Activated T-helper 1 cell treated with anti-CD3 and anti-CD28 coated beads, Interleukin-12 subunit alpha, Interleukin-12 subunit beta, Interleukin-2, Interleukin-4 antibody, amounts not matched to agents 30 ng/mL and 10 ng/mL and 1 ng/mL, durations not matched to agents 14 hours and 24 hours and 36 hours (primary cell): ENCODE measurements around the gene SH3GL3. TPM values are rescaled to one million over a fixed set of nuclear protein-coding genes. Genes with fewer than 3 reads are reported as not detected.
A peak's percentile ranks its signal among the peaks of the same experiment; 100 is the strongest.

Experiments
- DNase-seq: peaks from one replicate; pipeline ENCODE4 v3.0.0; 2021; ENCODE audit warnings: low spot score
- H3K27ac Mint-ChIP-seq: one replicate; pipeline ENCODE4 v1.8.0; 2021; ENCODE audit warnings: mild to moderate bottlenecking, mixed read lengths
- H3K27me3 Mint-ChIP-seq: one replicate; pipeline ENCODE4 v1.8.0; 2022; ENCODE audit warnings: mild to moderate bottlenecking, moderate library complexity, mixed read lengths; ENCODE audit not compliant: insufficient read depth
- H3K36me3 Mint-ChIP-seq: one replicate; pipeline ENCODE4 v1.8.0; 2021; ENCODE audit warnings: low read depth, mixed read lengths
- H3K4me1 Mint-ChIP-seq: one replicate; pipeline ENCODE4 v1.8.0; 2021; ENCODE audit warnings: low read depth, mixed read lengths
- H3K4me3 Mint-ChIP-seq: one replicate; pipeline ENCODE4 v1.8.0; 2021; ENCODE audit warnings: mild to moderate bottlenecking, moderate library complexity, mixed read lengths
- H3K9me3 Mint-ChIP-seq: one replicate; pipeline ENCODE4 v1.8.0; 2021; ENCODE audit warnings: mixed read lengths
- intact Hi-C: fragments of 100-400 bp; cut with micrococcal nuclease; formaldehyde crosslinking; loops from one replicate; pipeline ENCODE4 v1.15.1; 2024
- total RNA-seq: library from RNA; stranded (reverse); gene quantifications from 2 replicates; pipeline ENCODE4 v1.2.3, GENCODE V29; 2022

The SH3GL3 gene, protein sequence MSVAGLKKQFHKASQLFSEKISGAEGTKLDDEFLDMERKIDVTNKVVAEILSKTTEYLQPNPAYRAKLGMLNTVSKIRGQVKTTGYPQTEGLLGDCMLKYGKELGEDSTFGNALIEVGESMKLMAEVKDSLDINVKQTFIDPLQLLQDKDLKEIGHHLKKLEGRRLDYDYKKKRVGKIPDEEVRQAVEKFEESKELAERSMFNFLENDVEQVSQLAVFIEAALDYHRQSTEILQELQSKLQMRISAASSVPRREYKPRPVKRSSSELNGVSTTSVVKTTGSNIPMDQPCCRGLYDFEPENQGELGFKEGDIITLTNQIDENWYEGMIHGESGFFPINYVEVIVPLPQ
- total RNA-seq: not detected in 2 replicates

DNA sequence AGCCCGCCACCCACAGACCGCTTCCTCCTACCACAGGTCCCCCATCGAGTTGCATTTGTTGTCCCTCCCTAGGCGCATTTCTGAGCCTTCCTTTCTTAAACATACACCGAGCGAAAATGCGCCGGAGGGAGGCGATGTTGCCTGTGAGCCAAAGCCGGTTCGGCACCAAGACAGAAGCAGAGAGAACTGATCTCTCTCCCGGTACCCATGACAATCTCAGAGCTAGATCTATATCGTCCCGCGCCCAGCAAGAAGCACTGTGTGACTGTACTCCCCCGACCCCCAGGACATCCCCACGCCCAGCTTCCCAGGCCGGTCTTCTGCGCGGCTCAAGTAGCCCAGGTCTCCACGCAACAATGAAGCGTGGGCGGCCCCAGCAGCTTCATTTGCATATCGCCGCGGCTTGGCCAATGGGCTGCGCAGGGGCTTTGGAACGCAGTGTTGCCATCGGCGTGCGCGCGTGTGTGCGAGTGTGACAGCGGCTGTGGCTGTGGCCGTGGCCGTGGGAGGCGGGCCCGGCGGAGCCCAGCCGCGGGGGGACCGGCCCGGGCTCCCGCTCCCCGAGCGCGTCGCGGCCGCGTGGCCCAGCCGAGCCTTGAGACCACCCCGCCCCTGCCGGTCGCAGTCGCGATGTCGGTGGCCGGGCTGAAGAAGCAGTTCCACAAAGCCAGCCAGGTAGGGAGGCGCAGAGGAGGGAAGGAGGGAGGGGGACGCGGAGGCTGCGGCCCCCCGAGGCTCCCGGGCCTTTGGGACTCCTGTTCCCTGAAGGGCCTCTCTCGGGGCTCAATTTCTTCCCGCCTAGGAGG is at the start of gene SH3GL3:
Gene SH3GL3, plus strand, starts transcription at position 438 of the 806 bp plus-strand sequence. Its CDS starts 193 bp downstream, at position 631.
- Mint-ChIP-seq H3K4me3 (peak within 1 kb of the TSS; percentile 77), H3K27ac (no peak within 1 kb of the TSS), H3K36me3 (peaks cover 2% of the 10 kb centered on the region), H3K4me1 (peaks cover 6% of the 10 kb centered on the region), H3K27me3 (peaks cover 37% of the 10 kb centered on the region), H3K9me3 (no peaks in the 10 kb centered on the region)
- intact Hi-C loops: no loop called here
- DNase-seq: peak; percentile 53

- no peaks in the 10 kb centered on the region for H3K4me1 Mint-ChIP-seq
- DNase-seq: no peak
- H3K4me3 Mint-ChIP-seq: no peak overlapping the region
- no peak overlapping the region for H3K27ac Mint-ChIP-seq
- H3K9me3 Mint-ChIP-seq: no peaks in the 10 kb centered on the region
- intact Hi-C loops: no loop called here
- peaks cover 7% of the 10 kb centered on the region for H3K27me3 Mint-ChIP-seq
- no peaks in the 10 kb centered on the region for H3K36me3 Mint-ChIP-seq
Measured at GRCh38 chr15:83398626-83399025, 48.5 kb upstream of the SH3GL3 start.

- no peaks in the 10 kb centered on the region for H3K9me3 Mint-ChIP-seq
Measured at GRCh38 chr15:83404121-83404520, 43.0 kb upstream of the SH3GL3 start.

DNA sequence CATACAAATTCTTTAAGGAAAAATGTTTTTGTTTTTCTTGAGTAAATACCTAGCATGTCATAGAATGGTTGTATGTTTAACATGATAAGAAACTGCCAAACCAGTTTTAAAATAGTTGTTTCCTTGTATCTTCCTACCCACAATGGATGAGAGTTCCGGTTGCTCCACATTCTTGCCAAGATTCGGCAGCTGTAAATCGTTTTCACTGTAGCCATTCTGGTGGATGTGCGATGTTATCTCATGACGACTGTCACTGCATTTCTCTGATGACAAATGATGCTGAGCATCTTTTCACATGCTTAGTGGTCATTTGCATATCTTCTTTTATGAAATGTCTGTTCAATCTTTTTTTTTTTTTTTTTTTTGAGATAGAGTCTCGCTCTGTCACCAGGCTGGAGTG is 36.6 kb upstream of the SH3GL3 start:
- DNase-seq: no peak
- intact Hi-C loops: no loop called here
- no peak overlapping the region for H3K27ac Mint-ChIP-seq
- H3K36me3 Mint-ChIP-seq: no peaks in the 10 kb centered on the region
- H3K4me1 Mint-ChIP-seq: no peaks in the 10 kb centered on the region
- no peaks in the 10 kb centered on the region for H3K9me3 Mint-ChIP-seq
- H3K4me3 Mint-ChIP-seq: no peak overlapping the region
- peaks cover 3% of the 10 kb centered on the region for H3K27me3 Mint-ChIP-seq

More at GRCh38 chr15:83404121-83404520, 43.0 kb upstream of the SH3GL3 start:
- intact Hi-C loops: no loop called here
- no peak for DNase-seq
- Mint-ChIP-seq H3K4me3 (no peak overlapping the region), H3K27me3 (no peaks in the 10 kb centered on the region), H3K27ac (no peak overlapping the region), H3K36me3 (no peaks in the 10 kb centered on the region), H3K4me1 (no peaks in the 10 kb centered on the region)

- H3K9me3 Mint-ChIP-seq: no peaks in the 10 kb centered on the region
- DNase-seq: no peak
- no peaks in the 10 kb centered on the region for H3K4me1 Mint-ChIP-seq
- intact Hi-C loops: no loop called here
- no peak overlapping the region for H3K4me3 Mint-ChIP-seq
- H3K27ac Mint-ChIP-seq: no peak overlapping the region
- H3K27me3 Mint-ChIP-seq: peaks cover 3% of the 10 kb centered on the region
- no peaks in the 10 kb centered on the region for H3K36me3 Mint-ChIP-seq
Measured at GRCh38 chr15:83413054-83413719, 34.0 kb upstream of the SH3GL3 start.

DNA sequence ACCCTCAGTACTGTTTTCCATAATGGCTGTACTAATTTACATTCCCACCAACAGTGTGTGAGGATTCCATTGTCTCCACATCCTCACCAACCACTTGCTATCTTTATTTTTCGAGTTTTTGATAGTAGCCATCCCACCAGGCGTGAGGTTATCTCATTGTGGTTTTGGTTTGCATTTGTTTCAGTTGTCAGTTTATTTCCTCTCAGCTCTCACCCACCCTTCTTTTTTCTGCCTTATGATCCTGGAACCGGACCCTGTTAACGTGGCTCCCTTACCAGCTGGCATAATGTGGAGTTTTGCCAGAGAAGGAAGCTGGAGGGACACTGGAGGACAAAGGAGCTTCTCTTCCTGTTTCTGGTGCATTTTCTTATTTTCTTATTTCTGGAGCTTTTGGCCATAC is 25.1 kb upstream of the SH3GL3 start:
- no peak overlapping the region for H3K27ac Mint-ChIP-seq
- no peaks in the 10 kb centered on the region for H3K9me3 Mint-ChIP-seq
- no peaks in the 10 kb centered on the region for H3K36me3 Mint-ChIP-seq
- no peaks in the 10 kb centered on the region for H3K4me1 Mint-ChIP-seq
- H3K4me3 Mint-ChIP-seq: no peak overlapping the region
- no peak for DNase-seq
- intact Hi-C loops: no loop called here
- peaks cover 6% of the 10 kb centered on the region for H3K27me3 Mint-ChIP-seq

- Mint-ChIP-seq H3K27ac (no peak overlapping the region), H3K4me1 (no peaks in the 10 kb centered on the region), H3K36me3 (no peaks in the 10 kb centered on the region), H3K9me3 (no peaks in the 10 kb centered on the region), H3K4me3 (no peak overlapping the region), H3K27me3 (peaks cover 6% of the 10 kb centered on the region)
- intact Hi-C loops: no loop called here
- DNase-seq: no peak
Measured at GRCh38 chr15:83422541-83422940, 24.6 kb upstream of the SH3GL3 start.

DNA sequence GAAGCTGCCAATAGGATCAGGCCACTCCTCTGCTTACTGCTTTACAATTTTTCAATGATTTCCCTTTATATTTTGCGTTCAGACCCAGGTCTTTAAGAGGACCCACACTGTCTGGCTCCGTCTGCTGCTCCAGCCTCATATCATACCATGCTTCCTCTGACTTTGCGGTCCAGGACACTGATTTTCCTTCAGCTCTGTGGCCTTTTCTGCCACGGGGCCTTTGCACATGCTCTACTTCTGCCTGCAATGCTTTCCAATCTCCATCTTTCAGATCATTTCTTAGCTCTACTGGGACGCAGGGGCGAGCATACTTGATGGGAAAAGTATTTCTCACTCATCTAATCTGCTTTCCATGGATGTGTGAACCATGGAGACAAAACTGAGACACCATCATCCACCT is 23.0 kb upstream of the SH3GL3 start:
- Mint-ChIP-seq H3K9me3 (peaks cover 4% of the 10 kb centered on the region), H3K27ac (no peak overlapping the region), H3K4me3 (no peak overlapping the region), H3K27me3 (peaks cover 6% of the 10 kb centered on the region), H3K36me3 (no peaks in the 10 kb centered on the region), H3K4me1 (no peaks in the 10 kb centered on the region)
- no peak for DNase-seq
- intact Hi-C loops: no loop called here

GRCh38 chr15:83430441-83430840 is 16.7 kb upstream of the SH3GL3 start:
- intact Hi-C loops: no loop called here
- Mint-ChIP-seq H3K27me3 (peaks cover 5% of the 10 kb centered on the region), H3K36me3 (no peaks in the 10 kb centered on the region), H3K4me3 (no peak overlapping the region), H3K27ac (no peak overlapping the region), H3K4me1 (no peaks in the 10 kb centered on the region), H3K9me3 (peaks cover 4% of the 10 kb centered on the region)
- no peak for DNase-seq

DNA sequence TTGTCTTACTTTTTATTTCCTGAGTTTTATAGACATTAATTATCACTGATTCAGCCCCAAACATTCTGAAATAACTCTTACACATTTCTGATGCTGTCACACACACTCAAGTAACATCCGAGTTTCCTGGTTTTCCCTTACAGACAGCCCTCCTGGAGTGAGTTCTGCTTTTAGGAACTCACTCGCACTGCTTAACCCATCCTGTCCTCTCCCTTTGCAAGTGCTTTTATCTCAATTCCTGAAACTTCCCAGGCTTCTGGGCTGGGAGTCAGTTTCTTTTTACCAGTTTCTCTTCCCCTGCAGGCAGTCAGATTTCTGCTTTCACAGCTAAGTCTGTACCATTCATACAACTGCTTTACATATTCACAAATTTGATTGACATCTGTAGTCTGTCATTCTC is 15.6 kb upstream of the SH3GL3 start:
- no peak for DNase-seq
- Mint-ChIP-seq H3K27ac (no peak overlapping the region), H3K36me3 (no peaks in the 10 kb centered on the region), H3K27me3 (peaks cover 6% of the 10 kb centered on the region), H3K9me3 (peaks cover 4% of the 10 kb centered on the region), H3K4me3 (no peak overlapping the region), H3K4me1 (no peaks in the 10 kb centered on the region)
- intact Hi-C loops: no loop called here

- intact Hi-C loops: no loop called here
- Mint-ChIP-seq H3K27ac (no peak overlapping the region), H3K9me3 (no peaks in the 10 kb centered on the region), H3K27me3 (peaks cover 9% of the 10 kb centered on the region), H3K36me3 (no peaks in the 10 kb centered on the region), H3K4me3 (no peak overlapping the region), H3K4me1 (peaks cover 6% of the 10 kb centered on the region)
- no peak for DNase-seq
Measured at GRCh38 chr15:83435202-83435601, 11.9 kb upstream of the SH3GL3 start.

DNA sequence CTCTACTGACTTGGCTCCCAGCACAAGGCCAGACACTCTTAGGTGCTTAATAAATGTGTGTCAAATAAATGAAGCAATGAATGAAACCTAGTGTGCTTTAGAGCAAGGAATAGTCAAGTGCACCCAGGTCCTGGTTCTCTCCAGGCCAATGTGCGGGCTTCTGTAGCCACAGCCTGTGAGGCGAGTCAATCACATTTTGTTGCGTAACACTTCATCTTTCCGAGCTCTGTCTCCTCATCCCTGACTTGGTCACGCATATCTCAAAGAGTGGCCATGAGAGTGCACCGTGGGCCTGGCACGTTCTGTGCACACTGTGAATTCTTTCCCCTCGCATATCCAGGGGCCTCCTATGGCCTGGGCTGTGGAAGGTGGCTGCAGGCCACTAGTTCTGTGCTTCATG is 11.4 kb upstream of the SH3GL3 start:
- Mint-ChIP-seq H3K9me3 (no peaks in the 10 kb centered on the region), H3K27ac (no peak overlapping the region), H3K27me3 (peaks cover 9% of the 10 kb centered on the region), H3K36me3 (no peaks in the 10 kb centered on the region), H3K4me3 (no peak overlapping the region), H3K4me1 (peaks cover 6% of the 10 kb centered on the region)
- intact Hi-C loops: no loop called here
- DNase-seq: no peak
